ENCODE data around the gene TMEM174. TPM values are rescaled to one million over a fixed set of nuclear protein-coding genes. Genes with fewer than 3 reads are reported as not detected.

Gene TMEM174
- total RNA-seq, 3 donors from 2014 or later, result not detected

GRCh38 chr5:73176250-73176649 is 3.3 kb downstream of the TMEM174 start:
- H3K9me3 ChIP-seq, result no peaks in the 10 kb centered on the region
- DNase-seq (ENCODE audit: low spot score in 2 of 2), result no peak
- H3K4me3 ChIP-seq, result no peak overlapping the region
- no peaks in the 10 kb centered on the region for H3K4me1 ChIP-seq
- no peak overlapping the region for H3K27ac ChIP-seq
- intact Hi-C loops (cut with DNase I; ENCODE audit: low total_unique reads), result no loop called here
- H3K27me3 ChIP-seq, result no peaks in the 10 kb centered on the region
- TF ChIP-seq POLR2AphosphoS5 (IDR thresholded peaks at IDR 0.05) (no peak), CTCF (IDR thresholded peaks at IDR 0.05) (no peak), POLR2A (IDR thresholded peaks at IDR 0.05) (no peak)
- no peaks in the 10 kb centered on the region for H3K36me3 ChIP-seq

GRCh38 chr5:73178265-73178664 is 5.3 kb downstream of the TMEM174 start:
- Histone ChIP-seq H3K9me3 (no peaks in the 10 kb centered on the region), H3K27me3 (peaks cover 0 to 1% of the 10 kb centered on the region in 2 donors), H3K4me1 (no peaks in the 10 kb centered on the region), H3K4me3 (no peak overlapping the region), H3K36me3 (no peaks in the 10 kb centered on the region), H3K27ac (no peak overlapping the region)
- DNase-seq (ENCODE audit: low spot score in 2 of 2), result no peak
- no peak for TF ChIP-seq POLR2A (IDR thresholded peaks at IDR 0.05)
- TF ChIP-seq CTCF (IDR thresholded peaks at IDR 0.05), result no peak
- no peak for TF ChIP-seq POLR2AphosphoS5 (IDR thresholded peaks at IDR 0.05)
- intact Hi-C loops (cut with DNase I; ENCODE audit: low total_unique reads), result no loop called here

- Histone ChIP-seq H3K4me1 (no peaks in the 10 kb centered on the region), H3K27ac (no peak overlapping the region), H3K4me3 (no peak overlapping the region), H3K36me3 (no peaks in the 10 kb centered on the region), H3K9me3 (peaks cover 0 to 5% of the 10 kb centered on the region in 2 donors), H3K27me3 (peaks cover 0 to 9% of the 10 kb centered on the region in 2 donors)
- no peak for TF ChIP-seq POLR2A (IDR thresholded peaks at IDR 0.05)
- TF ChIP-seq CTCF (IDR thresholded peaks at IDR 0.05), result no peak
- no peak for TF ChIP-seq POLR2AphosphoS5 (IDR thresholded peaks at IDR 0.05)
- DNase-seq (ENCODE audit: low spot score in 2 of 2), result no peak
- intact Hi-C loops (cut with DNase I; ENCODE audit: low total_unique reads), result no loop called here
These were observed 6.7 kb downstream of the TMEM174 start for GRCh38 chr5:73179730-73180129.

- TF ChIP-seq POLR2A (IDR thresholded peaks at IDR 0.05) (no peak), CTCF (IDR thresholded peaks at IDR 0.05) (no peak), POLR2AphosphoS5 (IDR thresholded peaks at IDR 0.05) (no peak)
- no peak for DNase-seq (ENCODE audit: low spot score in 2 of 2)
- Histone ChIP-seq H3K9me3 (peaks cover 0 to 5% of the 10 kb centered on the region in 2 donors), H3K27me3 (peaks cover 0 to 9% of the 10 kb centered on the region in 2 donors), H3K4me3 (no peak overlapping the region), H3K4me1 (no peaks in the 10 kb centered on the region), H3K36me3 (no peaks in the 10 kb centered on the region), H3K27ac (no peak overlapping the region)
- intact Hi-C loops (cut with DNase I; ENCODE audit: low total_unique reads), result no loop called here
These were observed 7.6 kb downstream of the TMEM174 start for GRCh38 chr5:73180566-73180965.

GRCh38 chr5:73182307-73182706 is 9.3 kb downstream of the TMEM174 start:
- no peak overlapping the region for H3K27ac ChIP-seq
- peaks cover 0 to 5% of the 10 kb centered on the region in 2 donors for H3K9me3 ChIP-seq
- no peak for DNase-seq (ENCODE audit: low spot score in 2 of 2)
- TF ChIP-seq POLR2AphosphoS5 (IDR thresholded peaks at IDR 0.05), result no peak
- TF ChIP-seq CTCF (IDR thresholded peaks at IDR 0.05), result no peak
- TF ChIP-seq POLR2A (IDR thresholded peaks at IDR 0.05), result no peak
- H3K27me3 ChIP-seq, result peaks cover 0 to 9% of the 10 kb centered on the region in 2 donors
- no peaks in the 10 kb centered on the region for H3K4me1 ChIP-seq
- no peak overlapping the region for H3K4me3 ChIP-seq
- intact Hi-C loops (cut with DNase I; ENCODE audit: low total_unique reads), result no loop called here
- no peaks in the 10 kb centered on the region for H3K36me3 ChIP-seq

Measured in breast epithelium (tissue), 4 donors.